Urothelium cell line (cell line): ENCODE data around the gene CCDC187.

Experiments used
- DNase-seq: peaks from one replicate; pipeline ENCODE4 v3.0.0; 2011; ENCODE audit warnings: low spot score, mixed read lengths
- FAIRE-seq: peaks from 2 replicates; lab custom pipeline; 2011; peaks lifted over from hg19 to GRCh38; lab: Jason Lieb, UNC

Gene CCDC187

GRCh38 chr9:136286987-136287379 lies 16.9 kb downstream of the CCDC187 start:
- FAIRE-seq: no peak
- DNase-seq: no peak

GRCh38 chr9:136286359-136286986 lies 17.4 kb downstream of the CCDC187 start:
- DNase-seq: no peak
- FAIRE-seq: no peak

DNA sequence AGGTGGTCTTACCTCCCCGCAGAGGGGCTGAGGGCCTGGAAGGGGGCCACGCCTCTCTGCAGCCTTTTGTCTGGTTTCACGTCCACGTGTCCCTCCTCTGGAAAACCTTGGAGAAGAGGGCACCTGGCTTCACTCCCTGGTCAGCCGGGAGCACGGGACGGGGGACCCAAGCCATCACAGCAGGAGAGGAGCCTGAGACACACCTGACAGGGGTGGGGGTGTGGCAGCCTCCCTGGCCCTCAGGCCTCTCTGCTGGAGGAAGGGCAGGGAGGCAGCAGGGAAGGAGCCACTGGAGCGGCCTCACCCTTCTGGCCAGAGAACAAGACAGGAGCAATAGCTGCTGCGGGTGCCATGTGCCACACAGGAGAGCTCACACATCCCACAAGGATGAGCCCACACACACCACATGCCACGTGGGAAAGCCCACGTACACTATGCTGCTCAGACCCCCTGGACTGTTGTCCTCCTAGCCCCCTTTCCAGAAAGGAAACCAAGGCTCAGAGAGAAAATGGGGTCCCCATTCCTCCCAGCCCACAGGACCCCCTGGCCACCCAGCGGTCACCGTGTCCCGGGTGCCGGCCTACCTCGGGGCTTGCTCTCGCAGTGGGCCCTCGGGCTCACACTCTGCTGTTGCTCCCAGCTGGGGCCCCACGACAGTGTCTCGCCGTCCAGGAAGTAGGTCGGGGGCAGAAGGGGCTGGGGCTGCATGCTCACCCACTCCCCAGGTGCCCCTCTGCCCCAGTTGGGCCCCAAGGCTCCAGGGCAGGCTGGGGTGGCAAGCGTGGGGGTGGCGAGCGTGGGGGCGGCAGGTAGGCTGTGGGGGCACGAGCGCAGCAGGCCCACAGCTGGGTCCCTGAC lies 18.2 kb downstream of the CCDC187 start:
- no peak for DNase-seq
- FAIRE-seq: no peak

- FAIRE-seq (no peak), DNase-seq (no peak)
Observed at GRCh38 chr9:136284951-136285350, 18.9 kb downstream of the CCDC187 start.

- no peak for DNase-seq
Observed at GRCh38 chr9:136284311-136284710, 19.6 kb downstream of the CCDC187 start.

GRCh38 chr9:136283291-136284235 lies 20.3 kb downstream of the CCDC187 start:
- FAIRE-seq: no peak
- peak; percentile 85 for DNase-seq

More at GRCh38 chr9:136284311-136284710, 19.6 kb downstream of the CCDC187 start:
- FAIRE-seq: no peak

GRCh38 chr9:136282272-136282861 lies 21.5 kb downstream of the CCDC187 start:
- FAIRE-seq: no peak
- no peak for DNase-seq

GRCh38 chr9:136281421-136282271 lies 22.2 kb downstream of the CCDC187 start:
- DNase-seq: no peak
- no peak for FAIRE-seq

- FAIRE-seq: no peak
- DNase-seq: no peak
Observed at GRCh38 chr9:136280535-136281315, 23.2 kb downstream of the CCDC187 start.

DNA sequence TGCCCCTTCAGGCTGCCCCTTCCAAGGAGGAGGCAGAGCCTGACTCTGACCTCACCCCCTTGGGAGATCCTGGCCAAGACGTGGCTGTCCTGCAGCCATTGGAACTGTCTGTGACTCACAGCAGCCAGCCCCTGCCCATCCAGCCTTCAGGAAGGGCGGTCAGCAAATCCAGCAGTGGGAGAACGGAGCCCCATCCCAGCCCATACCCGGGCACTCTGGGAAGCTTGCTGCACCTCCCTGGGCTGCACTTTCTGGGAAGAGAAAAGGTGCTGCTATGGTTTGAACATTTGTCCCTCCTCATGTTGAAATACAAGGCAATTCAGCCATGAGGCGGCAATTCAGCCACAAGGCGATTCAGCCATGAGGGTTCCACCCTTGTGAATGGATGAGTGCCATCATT lies 24.4 kb downstream of the CCDC187 start:
- FAIRE-seq (no peak), DNase-seq (no peak)

DNA sequence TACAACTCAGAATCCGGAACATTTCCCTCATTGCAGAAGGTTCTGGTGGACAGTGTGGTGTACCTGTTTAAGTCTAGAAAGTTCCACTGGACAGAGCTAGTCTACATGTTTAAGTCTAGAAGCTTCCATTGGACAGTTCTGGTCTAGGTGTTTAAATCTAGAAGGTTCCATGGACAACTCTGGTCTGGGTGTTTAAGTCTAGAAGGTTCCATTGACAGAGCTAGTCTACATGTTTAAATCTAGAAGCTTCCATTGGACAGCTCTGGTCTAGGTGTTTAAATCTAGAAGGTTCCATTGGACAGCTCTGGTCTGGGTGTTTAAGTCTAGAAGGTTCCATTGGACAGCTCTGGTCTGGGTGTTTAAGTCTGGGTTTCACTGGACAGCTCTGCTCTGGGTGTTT lies 25.0 kb downstream of the CCDC187 start:
- FAIRE-seq: no peak
- no peak for DNase-seq

DNA sequence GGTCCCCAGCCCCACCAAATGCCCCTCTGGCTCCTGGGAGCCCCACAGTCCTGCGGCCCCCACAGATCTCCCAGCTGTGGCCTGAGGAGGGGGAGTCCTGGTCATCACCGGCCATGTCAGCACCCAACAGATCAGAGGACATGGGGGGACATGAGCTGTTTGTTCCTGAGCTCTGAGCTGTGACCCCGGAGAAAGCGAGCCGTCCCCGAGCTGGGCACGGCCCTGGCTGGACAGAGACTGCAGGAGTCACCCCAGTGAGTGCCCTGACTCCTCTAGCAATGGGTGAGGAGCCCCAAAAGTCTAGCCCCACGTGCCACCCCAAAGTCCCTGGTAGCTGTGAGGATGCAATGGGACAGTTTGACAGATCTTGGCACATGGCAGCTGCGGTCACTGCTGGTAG lies 25.7 kb downstream of the CCDC187 start:
- DNase-seq (no peak), FAIRE-seq (no peak)

GRCh38 chr9:136277746-136278145 lies 26.1 kb downstream of the CCDC187 start:
- no peak for FAIRE-seq
- no peak for DNase-seq

GRCh38 chr9:136276716-136277115 lies 27.2 kb downstream of the CCDC187 start:
- FAIRE-seq (no peak), DNase-seq (no peak)

GRCh38 chr9:136275655-136276429 lies 28.1 kb downstream of the CCDC187 start:
- DNase-seq (no peak), FAIRE-seq (no peak)

DNA sequence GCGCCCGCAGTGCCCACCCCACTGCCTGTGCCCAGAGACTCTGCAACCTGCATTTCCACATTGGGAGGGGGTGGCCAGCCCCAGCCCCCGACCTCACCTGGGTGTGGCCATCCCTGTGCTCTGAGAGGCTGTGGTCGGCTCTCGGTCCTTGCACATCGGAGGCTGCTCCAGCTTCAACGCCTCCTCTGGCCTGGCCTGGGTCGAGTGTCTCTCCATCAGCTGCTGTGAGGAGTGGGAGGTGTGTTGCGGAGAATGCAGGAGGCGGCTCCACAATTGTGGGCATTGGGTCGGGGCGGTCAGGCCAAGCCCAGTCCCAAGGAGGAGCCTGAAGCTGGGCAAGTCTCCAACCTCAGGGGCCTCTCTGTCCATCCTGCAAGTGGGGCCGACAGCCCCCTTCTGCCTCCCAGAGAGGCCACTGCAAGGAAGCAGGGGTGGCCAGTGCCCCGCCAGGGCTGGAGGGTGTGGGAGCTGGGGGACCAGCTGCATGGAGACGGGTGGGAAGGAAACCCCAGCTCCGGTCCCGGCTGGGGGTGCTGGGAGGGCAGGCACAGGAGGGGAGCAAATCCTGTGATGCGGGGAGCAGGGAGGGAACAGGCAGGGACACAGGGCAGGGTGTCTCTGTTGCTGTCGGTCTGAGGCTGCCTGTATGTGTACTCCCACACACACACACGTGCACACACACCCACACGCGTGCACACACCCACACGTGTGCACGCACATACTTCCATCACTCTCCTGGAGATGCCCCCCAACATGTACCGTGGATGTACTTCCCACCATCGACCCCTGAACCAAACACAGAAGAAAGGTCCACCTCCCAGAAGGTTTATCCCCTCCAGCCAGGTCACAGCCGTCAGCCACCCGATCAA lies 28.9 kb downstream of the CCDC187 start:
- FAIRE-seq: no peak
- DNase-seq: no peak
